ENCODE data around the gene SHOX. TPM values are rescaled to one million over a fixed set of nuclear protein-coding genes. Genes with fewer than 3 reads are reported as not detected.

The SHOX gene
- total RNA-seq, 1 donor from 2014 or later = not detected

GRCh38 chrX:663841-664240 is 33.2 kb downstream of the SHOX start:
- DNase-seq (ENCODE audit: low read depth) = no peak

- DNase-seq (ENCODE audit: low read depth) = no peak
These were observed 36.5 kb downstream of the SHOX start for GRCh38 chrX:666762-667720.

GRCh38 chrX:670645-671044 is 40.1 kb downstream of the SHOX start:
- DNase-seq (ENCODE audit: low read depth) = no peak

- no peak for DNase-seq (ENCODE audit: low read depth)
These were observed 42.3 kb downstream of the SHOX start for GRCh38 chrX:672931-673330.

GRCh38 chrX:675279-675954 is 44.8 kb downstream of the SHOX start:
- no peak for DNase-seq (ENCODE audit: low read depth)

GRCh38 chrX:675955-676295 is 45.3 kb downstream of the SHOX start:
- no peak for DNase-seq (ENCODE audit: low read depth)

- no peak for DNase-seq (ENCODE audit: low read depth)
These were observed 46.8 kb downstream of the SHOX start for GRCh38 chrX:677376-677775.

- no peak for DNase-seq (ENCODE audit: low read depth)
These were observed 48.8 kb downstream of the SHOX start for GRCh38 chrX:679291-679979.

- DNase-seq (ENCODE audit: low read depth) = no peak
These were observed 49.5 kb downstream of the SHOX start for GRCh38 chrX:680062-680461.

GRCh38 chrX:681989-682388 is 51.4 kb downstream of the SHOX start:
- DNase-seq (ENCODE audit: low read depth) = no peak

GRCh38 chrX:682892-683291 is 52.3 kb downstream of the SHOX start:
- no peak for DNase-seq (ENCODE audit: low read depth)

- DNase-seq (ENCODE audit: low read depth) = no peak
These were observed 53.0 kb downstream of the SHOX start for GRCh38 chrX:683576-683975.

GRCh38 chrX:685120-686032 is 54.8 kb downstream of the SHOX start:
- no peak for DNase-seq (ENCODE audit: low read depth)

GRCh38 chrX:689983-690382 is 59.4 kb downstream of the SHOX start:
- DNase-seq (ENCODE audit: low read depth) = no peak

GRCh38 chrX:694800-695199 is 64.2 kb downstream of the SHOX start:
- DNase-seq (ENCODE audit: low read depth) = no peak

- DNase-seq (ENCODE audit: low read depth) = no peak
These were observed 67.6 kb downstream of the SHOX start for GRCh38 chrX:698206-698605.

- no peak for DNase-seq (ENCODE audit: low read depth)
These were observed 70.3 kb downstream of the SHOX start for GRCh38 chrX:700936-701335.

GRCh38 chrX:701673-702072 is 71.1 kb downstream of the SHOX start:
- DNase-seq (ENCODE audit: low read depth) = no peak

GRCh38 chrX:703466-703865 is 72.9 kb downstream of the SHOX start:
- DNase-seq (ENCODE audit: low read depth) = no peak

GRCh38 chrX:703866-704265 is 73.3 kb downstream of the SHOX start:
- no peak for DNase-seq (ENCODE audit: low read depth)
